ENCODE measurements around the gene CD33. TPM values are rescaled to one million over a fixed set of nuclear protein-coding genes. Genes with fewer than 3 reads are reported as not detected.
"Not testable (repeated sequence)": the region's sequence is repeated elsewhere in the genome, so short reads cannot be mapped to it uniquely, and the experiment has no call there.

The CD33 gene
- total RNA-seq, 1 experiment from 2014 or later = 0.31 TPM

DNA sequence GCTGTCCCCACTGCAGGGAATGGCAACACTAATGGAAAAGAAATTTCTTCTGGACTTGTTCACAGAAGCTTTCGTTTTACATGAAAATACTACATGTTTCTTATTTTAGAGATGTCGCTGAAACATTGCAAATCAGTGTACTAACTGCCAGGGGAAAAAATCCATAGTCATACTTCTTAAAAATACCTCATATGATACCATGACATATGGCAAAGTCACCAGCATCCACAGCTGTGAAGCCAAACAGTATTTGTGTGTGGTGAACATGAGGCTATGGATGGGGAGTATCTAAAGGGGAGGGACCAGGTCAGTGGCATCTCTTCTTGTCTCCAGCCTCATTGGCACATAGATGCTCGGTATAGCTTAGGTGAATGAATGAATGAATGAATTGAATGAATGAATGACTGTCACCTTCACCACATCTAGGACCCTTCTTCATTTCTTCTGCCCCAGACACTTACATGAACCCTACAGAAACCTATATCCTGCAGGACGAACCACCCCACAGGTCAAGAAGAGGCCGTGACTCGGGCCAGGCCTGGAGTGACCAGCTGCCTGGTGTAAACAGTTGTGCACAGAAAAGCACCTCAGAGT is 14.6 kb upstream of the CD33 start:
- Mint-ChIP-seq H3K36me3 (peaks cover 2% of the 10 kb centered on the region; the same call in 1 of the 2 replicates), H3K27me3 (ENCODE audit: low read depth) (peaks cover 29% of the 10 kb centered on the region), H3K4me3 (no peak overlapping the region), H3K4me1 (no peaks in the 10 kb centered on the region), H3K9me3 (peaks cover 8% of the 10 kb centered on the region), H3K27ac (no peak overlapping the region)
- ATAC-seq = no peak
- CTCF ChIA-PET = interaction anchor here (0.9 kb wide), 1 partner anchor 24 kb away, joined by 4 read pairs; no protein-coding TSS in a partner anchor
- POLR2A ChIA-PET = no interaction called here
- no peak for DNase-seq (ENCODE audit: low spot score)
- TF ChIP-seq, protein P1, sequence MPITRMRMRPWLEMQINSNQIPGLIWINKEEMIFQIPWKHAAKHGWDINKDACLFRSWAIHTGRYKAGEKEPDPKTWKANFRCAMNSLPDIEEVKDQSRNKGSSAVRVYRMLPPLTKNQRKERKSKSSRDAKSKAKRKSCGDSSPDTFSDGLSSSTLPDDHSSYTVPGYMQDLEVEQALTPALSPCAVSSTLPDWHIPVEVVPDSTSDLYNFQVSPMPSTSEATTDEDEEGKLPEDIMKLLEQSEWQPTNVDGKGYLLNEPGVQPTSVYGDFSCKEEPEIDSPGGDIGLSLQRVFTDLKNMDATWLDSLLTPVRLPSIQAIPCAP (CRISPR knock-in tag; IDR thresholded peaks at IDR 0.05) = no peak
- TF ChIP-seq, protein P2, sequence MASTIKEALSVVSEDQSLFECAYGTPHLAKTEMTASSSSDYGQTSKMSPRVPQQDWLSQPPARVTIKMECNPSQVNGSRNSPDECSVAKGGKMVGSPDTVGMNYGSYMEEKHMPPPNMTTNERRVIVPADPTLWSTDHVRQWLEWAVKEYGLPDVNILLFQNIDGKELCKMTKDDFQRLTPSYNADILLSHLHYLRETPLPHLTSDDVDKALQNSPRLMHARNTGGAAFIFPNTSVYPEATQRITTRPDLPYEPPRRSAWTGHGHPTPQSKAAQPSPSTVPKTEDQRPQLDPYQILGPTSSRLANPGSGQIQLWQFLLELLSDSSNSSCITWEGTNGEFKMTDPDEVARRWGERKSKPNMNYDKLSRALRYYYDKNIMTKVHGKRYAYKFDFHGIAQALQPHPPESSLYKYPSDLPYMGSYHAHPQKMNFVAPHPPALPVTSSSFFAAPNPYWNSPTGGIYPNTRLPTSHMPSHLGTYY (CRISPR knock-in tag; IDR thresholded peaks at IDR 0.05) = no peak
- TF ChIP-seq CREB1 (CRISPR knock-in tag; IDR thresholded peaks at IDR 0.05) (no peak), ZNF317 (CRISPR knock-in tag; IDR thresholded peaks at IDR 0.05; ENCODE audit: borderline replicate concordance, low read depth) (no peak), ZBTB21 (CRISPR knock-in tag; IDR thresholded peaks at IDR 0.05; ENCODE audit: borderline replicate concordance) (no peak), FOXJ3 (CRISPR knock-in tag; IDR thresholded peaks at IDR 0.05; ENCODE audit: borderline replicate concordance) (no peak), NR3C1 (CRISPR knock-in tag; conservative IDR thresholded peaks at IDR 0.05; ENCODE audit: low read depth) (no peak)
- TF ChIP-seq, protein P3, sequence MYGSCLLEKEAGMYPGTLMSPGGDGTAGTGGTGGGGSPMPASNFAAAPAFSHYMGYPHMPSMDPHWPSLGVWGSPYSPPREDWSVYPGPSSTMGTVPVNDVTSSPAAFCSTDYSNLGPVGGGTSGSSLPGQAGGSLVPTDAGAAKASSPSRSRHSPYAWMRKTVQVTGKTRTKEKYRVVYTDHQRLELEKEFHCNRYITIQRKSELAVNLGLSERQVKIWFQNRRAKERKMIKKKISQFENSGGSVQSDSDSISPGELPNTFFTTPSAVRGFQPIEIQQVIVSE (CRISPR knock-in tag; IDR thresholded peaks at IDR 0.05; ENCODE audit: borderline replicate concordance) = no peak
- TF ChIP-seq, protein P4, sequence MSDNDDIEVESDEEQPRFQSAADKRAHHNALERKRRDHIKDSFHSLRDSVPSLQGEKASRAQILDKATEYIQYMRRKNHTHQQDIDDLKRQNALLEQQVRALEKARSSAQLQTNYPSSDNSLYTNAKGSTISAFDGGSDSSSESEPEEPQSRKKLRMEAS (CRISPR knock-in tag; IDR thresholded peaks at IDR 0.05) = no peak
- TF ChIP-seq, protein P5, sequence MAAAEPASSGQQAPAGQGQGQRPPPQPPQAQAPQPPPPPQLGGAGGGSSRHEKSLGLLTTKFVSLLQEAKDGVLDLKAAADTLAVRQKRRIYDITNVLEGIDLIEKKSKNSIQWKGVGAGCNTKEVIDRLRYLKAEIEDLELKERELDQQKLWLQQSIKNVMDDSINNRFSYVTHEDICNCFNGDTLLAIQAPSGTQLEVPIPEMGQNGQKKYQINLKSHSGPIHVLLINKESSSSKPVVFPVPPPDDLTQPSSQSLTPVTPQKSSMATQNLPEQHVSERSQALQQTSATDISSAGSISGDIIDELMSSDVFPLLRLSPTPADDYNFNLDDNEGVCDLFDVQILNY (CRISPR knock-in tag; IDR thresholded peaks at IDR 0.05) = no peak
- TF ChIP-seq, protein P6, sequence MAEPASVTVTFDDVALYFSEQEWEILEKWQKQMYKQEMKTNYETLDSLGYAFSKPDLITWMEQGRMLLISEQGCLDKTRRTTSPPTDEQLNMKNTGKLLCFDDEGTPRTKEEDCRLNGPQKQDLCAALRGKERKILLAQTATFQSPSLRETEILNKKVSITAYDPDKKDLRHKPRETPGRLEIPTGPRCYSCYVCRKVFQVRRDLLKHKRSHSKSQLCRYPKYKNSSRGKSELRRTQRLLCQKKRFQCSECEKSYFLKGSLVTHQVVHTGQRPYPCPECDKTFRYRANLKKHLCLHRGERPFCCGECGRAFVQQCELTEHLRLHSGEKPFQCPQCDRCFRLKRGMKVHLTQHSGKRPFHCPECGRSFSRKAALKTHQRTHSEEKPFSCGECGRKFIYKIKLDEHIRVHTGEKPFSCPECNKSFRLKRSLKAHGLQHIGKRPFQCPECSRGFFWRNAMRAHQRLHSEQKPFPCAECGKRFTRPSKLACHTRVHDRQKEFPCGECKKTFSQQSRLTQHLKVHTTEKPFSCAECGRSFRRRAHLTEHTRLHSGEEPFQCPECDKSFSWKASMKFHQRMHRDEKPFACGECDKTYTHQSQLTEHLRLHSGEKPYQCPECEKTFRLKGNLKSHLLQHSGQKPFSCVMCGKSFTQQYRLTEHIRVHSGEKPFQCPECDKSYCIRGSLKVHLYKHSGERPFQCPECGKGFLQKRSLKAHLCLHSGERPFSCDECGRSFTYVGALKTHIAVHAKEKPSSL (CRISPR knock-in tag; conservative IDR thresholded peaks at IDR 0.05) = no peak
- TF ChIP-seq, protein P7, sequence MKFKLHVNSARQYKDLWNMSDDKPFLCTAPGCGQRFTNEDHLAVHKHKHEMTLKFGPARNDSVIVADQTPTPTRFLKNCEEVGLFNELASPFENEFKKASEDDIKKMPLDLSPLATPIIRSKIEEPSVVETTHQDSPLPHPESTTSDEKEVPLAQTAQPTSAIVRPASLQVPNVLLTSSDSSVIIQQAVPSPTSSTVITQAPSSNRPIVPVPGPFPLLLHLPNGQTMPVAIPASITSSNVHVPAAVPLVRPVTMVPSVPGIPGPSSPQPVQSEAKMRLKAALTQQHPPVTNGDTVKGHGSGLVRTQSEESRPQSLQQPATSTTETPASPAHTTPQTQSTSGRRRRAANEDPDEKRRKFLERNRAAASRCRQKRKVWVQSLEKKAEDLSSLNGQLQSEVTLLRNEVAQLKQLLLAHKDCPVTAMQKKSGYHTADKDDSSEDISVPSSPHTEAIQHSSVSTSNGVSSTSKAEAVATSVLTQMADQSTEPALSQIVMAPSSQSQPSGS (CRISPR knock-in tag; IDR thresholded peaks at IDR 0.05; ENCODE audit: borderline replicate concordance, low read depth) = no peak

DNA sequence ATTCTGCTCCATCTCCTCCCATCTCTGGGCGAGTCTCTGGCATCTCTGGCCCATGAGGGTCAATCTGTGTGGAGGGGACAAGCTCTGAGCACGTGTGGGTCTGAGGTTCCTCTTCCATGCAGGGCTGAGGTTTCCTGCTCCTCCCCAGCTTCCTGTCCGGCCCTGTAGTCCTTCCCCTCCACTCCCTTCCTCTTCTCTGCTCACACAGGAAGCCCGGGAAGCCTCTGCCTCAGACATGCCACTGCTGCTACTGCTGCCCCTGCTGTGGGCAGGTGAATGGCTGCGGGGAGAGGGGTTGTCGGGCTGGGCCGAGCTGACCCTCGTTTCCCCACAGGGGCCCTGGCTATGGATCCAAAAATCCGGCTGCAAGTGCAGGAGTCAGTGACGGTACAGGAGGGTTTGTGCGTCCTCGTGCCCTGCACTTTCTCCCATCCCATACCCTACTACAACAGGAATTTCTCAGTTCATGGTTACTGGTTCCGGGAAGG is 14.0 kb upstream of the CD33 start:
- CTCF ChIA-PET; H3K27ac Mint-ChIP-seq; H3K4me1 Mint-ChIP-seq; H3K36me3 Mint-ChIP-seq; POLR2A ChIA-PET; DNase-seq (ENCODE audit: low spot score); H3K4me3 Mint-ChIP-seq: not testable (repeated sequence)
- Mint-ChIP-seq H3K27me3 (ENCODE audit: low read depth) (peaks cover 23% of the 10 kb centered on the region), H3K9me3 (peaks cover 15% of the 10 kb centered on the region)
- ATAC-seq = peak; percentile 70

DNA sequence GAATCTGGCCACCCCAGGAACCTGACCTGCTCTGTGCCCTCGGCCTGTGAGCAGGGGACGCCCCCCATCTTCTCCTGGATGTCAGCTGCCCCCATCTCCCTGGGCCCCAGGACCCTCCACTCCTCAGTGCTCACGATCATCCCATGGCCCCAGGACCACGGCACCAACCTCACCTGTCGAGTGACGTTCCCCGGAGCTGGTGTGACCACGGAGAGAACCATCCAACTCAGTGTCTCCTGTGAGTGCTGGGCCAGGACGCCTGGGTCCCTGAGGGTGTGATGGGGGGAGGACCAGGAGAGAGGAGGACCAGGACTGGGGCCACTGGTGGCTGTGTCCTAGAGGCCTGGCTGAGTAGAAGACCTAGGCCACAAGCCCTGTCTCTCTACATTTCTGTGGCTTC is 13.0 kb upstream of the CD33 start:
- ATAC-seq = no peak
- Mint-ChIP-seq H3K27me3 (ENCODE audit: low read depth) (peaks cover 22% of the 10 kb centered on the region), H3K4me1 (no peaks in the 10 kb centered on the region), H3K4me3 (no peak overlapping the region), H3K27ac (no peak overlapping the region), H3K36me3 (peaks cover 2% of the 10 kb centered on the region; the same call in 1 of the 2 replicates), H3K9me3 (peaks cover 19% of the 10 kb centered on the region)
- no peak for DNase-seq (ENCODE audit: low spot score)
- CTCF ChIA-PET = no interaction called here
- POLR2A ChIA-PET = no interaction called here
- TF ChIP-seq ZNF263 (CRISPR knock-in tag; IDR thresholded peaks at IDR 0.05; ENCODE audit: low read depth) (no peak), NFATC4 (CRISPR knock-in tag; IDR thresholded peaks at IDR 0.05) (no peak), TP53 (CRISPR knock-in tag; IDR thresholded peaks at IDR 0.05) (no peak), ZNF423 (CRISPR knock-in tag; IDR thresholded peaks at IDR 0.05) (no peak), RORB (CRISPR knock-in tag; IDR thresholded peaks at IDR 0.05) (no peak), ZNF219 (CRISPR knock-in tag; IDR thresholded peaks at IDR 0.05; ENCODE audit: borderline replicate concordance) (no peak), CBFB (CRISPR knock-in tag; IDR thresholded peaks at IDR 0.05; ENCODE audit: low read depth) (no peak), GTF2I (CRISPR knock-in tag; conservative IDR thresholded peaks at IDR 0.05) (no peak)
- TF ChIP-seq, protein P8, sequence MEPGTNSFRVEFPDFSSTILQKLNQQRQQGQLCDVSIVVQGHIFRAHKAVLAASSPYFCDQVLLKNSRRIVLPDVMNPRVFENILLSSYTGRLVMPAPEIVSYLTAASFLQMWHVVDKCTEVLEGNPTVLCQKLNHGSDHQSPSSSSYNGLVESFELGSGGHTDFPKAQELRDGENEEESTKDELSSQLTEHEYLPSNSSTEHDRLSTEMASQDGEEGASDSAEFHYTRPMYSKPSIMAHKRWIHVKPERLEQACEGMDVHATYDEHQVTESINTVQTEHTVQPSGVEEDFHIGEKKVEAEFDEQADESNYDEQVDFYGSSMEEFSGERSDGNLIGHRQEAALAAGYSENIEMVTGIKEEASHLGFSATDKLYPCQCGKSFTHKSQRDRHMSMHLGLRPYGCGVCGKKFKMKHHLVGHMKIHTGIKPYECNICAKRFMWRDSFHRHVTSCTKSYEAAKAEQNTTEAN (CRISPR knock-in tag; IDR thresholded peaks at IDR 0.05) = no peak
